ENCODE data around the gene RCOR1. TPM values are rescaled to one million over a fixed set of nuclear protein-coding genes. Genes with fewer than 3 reads are reported as not detected.

Gene RCOR1
- total RNA-seq, 6 donors from 2014 or later: 19.8 to 58.7 (median 34.3) TPM

GRCh38 chr14:102654298-102654697 lies 61.8 kb downstream of the RCOR1 start:
- WGBS, 2 donors: 95 to 98% methylated on average over 4 of the region's 4 CpGs
- Histone ChIP-seq H3K4me1 (peaks cover 16 to 34% (median 24%) of the 10 kb centered on the region in 4 donors), H3K36me3 (no peaks in the 10 kb centered on the region), H3K4me3 (no peak overlapping the region), H3K27ac (peak overlapping the region in 1 of 4 donors; percentile 4), H3K9me3 (peaks cover 0 to 3% (median 0%) of the 10 kb centered on the region in 4 donors), H3K27me3 (no peaks in the 10 kb centered on the region)
- ATAC-seq (ENCODE audit: low FRiP score in 2 of 2) (no peak), DNase-seq (no peak)
- TF ChIP-seq EP300 (IDR thresholded peaks at IDR 0.05): no peak
- no peak for TF ChIP-seq POLR2AphosphoS5 (IDR thresholded peaks at IDR 0.05)
- no peak for TF ChIP-seq POLR2A (IDR thresholded peaks at IDR 0.05)
- no peak for TF ChIP-seq CTCF (IDR thresholded peaks at IDR 0.05)

GRCh38 chr14:102655137-102655536 lies 62.7 kb downstream of the RCOR1 start:
- H3K4me3 ChIP-seq: no peak overlapping the region
- peaks cover 0 to 3% (median 0%) of the 10 kb centered on the region in 4 donors for H3K9me3 ChIP-seq
- no peak for TF ChIP-seq POLR2AphosphoS5 (IDR thresholded peaks at IDR 0.05)
- TF ChIP-seq CTCF (IDR thresholded peaks at IDR 0.05): no peak
- TF ChIP-seq POLR2A (IDR thresholded peaks at IDR 0.05): no peak
- no peak for TF ChIP-seq EP300 (IDR thresholded peaks at IDR 0.05)
- no peaks in the 10 kb centered on the region for H3K27me3 ChIP-seq
- ATAC-seq (ENCODE audit: low FRiP score in 2 of 2): no peak
- peaks cover 16 to 38% (median 25%) of the 10 kb centered on the region in 4 donors for H3K4me1 ChIP-seq
- no peak for DNase-seq
- H3K27ac ChIP-seq: peak overlapping the region in 1 of 4 donors; percentile 16
- no peaks in the 10 kb centered on the region for H3K36me3 ChIP-seq

GRCh38 chr14:102659797-102660196 lies 67.3 kb downstream of the RCOR1 start:
- TF ChIP-seq POLR2AphosphoS5 (IDR thresholded peaks at IDR 0.05) (no peak), CTCF (IDR thresholded peaks at IDR 0.05) (no peak), EP300 (IDR thresholded peaks at IDR 0.05) (no peak), POLR2A (IDR thresholded peaks at IDR 0.05) (no peak)
- no peak overlapping the region for H3K27ac ChIP-seq
- WGBS, 2 donors: 70 to 71% methylated on average over 4 of the region's 4 CpGs
- peaks cover 9 to 40% (median 11%) of the 10 kb centered on the region in 4 donors for H3K4me1 ChIP-seq
- DNase-seq (no peak), ATAC-seq (ENCODE audit: low FRiP score in 2 of 2) (no peak)
- H3K4me3 ChIP-seq: no peak overlapping the region
- no peaks in the 10 kb centered on the region for H3K36me3 ChIP-seq
- H3K9me3 ChIP-seq: no peaks in the 10 kb centered on the region
- no peaks in the 10 kb centered on the region for H3K27me3 ChIP-seq

GRCh38 chr14:102661614-102662013 lies 69.2 kb downstream of the RCOR1 start:
- no peak for TF ChIP-seq EP300 (IDR thresholded peaks at IDR 0.05)
- no peak for TF ChIP-seq POLR2A (IDR thresholded peaks at IDR 0.05)
- no peak for TF ChIP-seq CTCF (IDR thresholded peaks at IDR 0.05)
- Histone ChIP-seq H3K27ac (no peak overlapping the region), H3K36me3 (no peaks in the 10 kb centered on the region), H3K27me3 (no peaks in the 10 kb centered on the region), H3K9me3 (no peaks in the 10 kb centered on the region), H3K4me1 (peaks cover 0 to 37% (median 6%) of the 10 kb centered on the region in 4 donors), H3K4me3 (no peak overlapping the region)
- DNase-seq: no peak
- 93 to 98% methylated on average over 4 of the region's 4 CpGs for WGBS, 2 donors
- ATAC-seq (ENCODE audit: low FRiP score in 2 of 2): no peak

GRCh38 chr14:102662636-102663430 lies 70.4 kb downstream of the RCOR1 start:
- Histone ChIP-seq H3K27me3 (no peaks in the 10 kb centered on the region), H3K9me3 (no peaks in the 10 kb centered on the region), H3K4me3 (no peak overlapping the region), H3K4me1 (peaks cover 0 to 37% (median 6%) of the 10 kb centered on the region in 4 donors), H3K36me3 (no peaks in the 10 kb centered on the region), H3K27ac (peak overlapping the region in 1 of 4 donors; percentile 32)
- ATAC-seq (ENCODE audit: low FRiP score in 2 of 2): no peak
- TF ChIP-seq CTCF (IDR thresholded peaks at IDR 0.05) (no peak), POLR2AphosphoS5 (IDR thresholded peaks at IDR 0.05) (no peak), POLR2A (IDR thresholded peaks at IDR 0.05) (no peak), EP300 (IDR thresholded peaks at IDR 0.05) (no peak)
- DNase-seq: no peak
- WGBS, 2 donors: 70 to 71% methylated on average over 7 of the region's 7 CpGs

Measured in upper lobe of left lung (tissue), 6 donors.